HepG2 (cell line): ENCODE results near the gene RNASE8. TPM values are rescaled to one million over a fixed set of nuclear protein-coding genes. Genes with fewer than 3 reads are reported as not detected.

Experiments
- ATAC-seq: fragments of 200-7000 bp; cut with Tn5 transposase; 3 replicates; pipeline ENCODE4 v1.9.1; 2020; ENCODE audit warnings: mild to moderate bottlenecking, moderate library complexity
- BruUV-seq: library from RNA; stranded (reverse); fragments of 400-500 nt; replicated peaks from 2 replicates; lab custom pipeline; 2021; lab: Mats Ljungman, UMichigan
- CTCF ChIA-PET: fragments of 300-600 bp; formaldehyde crosslinking; extraction: SDS; loops from one replicate; lab custom pipeline; 2021; ENCODE audit warnings: low total read pairs, inconsistent platforms, low intra/inter-chr PET ratio; lab: Yijun Ruan, JAX
- POLR2A ChIA-PET: fragments of 350-600 bp; sonication (Branson Sonifier 250); formaldehyde crosslinking; loops from one replicate; lab custom pipeline; 2020; ENCODE audit warnings: antibody characterized with exemption, inconsistent platforms; lab: Yijun Ruan, JAX
- DNase-seq: peaks from one replicate; pipeline ENCODE4 v3.0.0-alpha.2; 2015; ENCODE audit warnings: low spot score
- FAIRE-seq: peaks from 3 replicates; lab custom pipeline; 2011; peaks lifted over from hg19 to GRCh38; lab: Jason Lieb, UNC
- H2AFZ ChIP-seq: one replicate; pipeline ENCODE4 v1.6.1; 2011; ENCODE audit warnings: low read length, inconsistent platforms
- H3K27ac ChIP-seq: fragments of 300-600 bp; 3 replicates; pipeline ENCODE4 v1.8.0; 2011; ENCODE audit warnings: mixed run types, mild to moderate bottlenecking, mixed read lengths, low read length, inconsistent platforms; ENCODE audit not compliant: insufficient read depth; ENCODE audit errors: extremely low read length
- H3K27me3 ChIP-seq, 2 experiments: fragments of 200-600 bp in 1 of 2; 2 replicates in 1 of 2; 3 replicates in 1 of 2; pipeline versions ENCODE4 v1.6.0 to v1.8.0; 2011; ENCODE audit warnings: low read length in 2 of 2, mild to moderate bottlenecking in 2 of 2, moderate library complexity in 2 of 2, inconsistent platforms in 1 of 2; ENCODE audit not compliant: insufficient read depth in 2 of 2, control insufficient read depth in 1 of 2
- H3K36me3 ChIP-seq, 2 experiments: fragments of 200-600 bp in 1 of 2; replicated peaks in 1 of 2; 2 replicates in 1 of 2; 3 replicates in 1 of 2; pipeline versions ENCODE4 v1.5.1 to v1.8.0; 2011; ENCODE audit warnings: low read length in 2 of 2, inconsistent platforms in 1 of 2; ENCODE audit not compliant: insufficient read depth in 2 of 2, control insufficient read depth in 1 of 2
- H3K4me1 ChIP-seq: 2 replicates; pipeline ENCODE4 v1.5.1; 2012; ENCODE audit warnings: low read length, inconsistent platforms; ENCODE audit not compliant: insufficient read depth
- H3K4me2 ChIP-seq: 2 replicates; pipeline ENCODE4 v1.6.0; 2011; ENCODE audit warnings: low read depth, low read length, inconsistent platforms
- H3K4me3 ChIP-seq, 3 experiments: fragments of 200-600 bp in 1 of 3; sonication (generic), shearing (Covaris generic) in 1 of 3; replicated peaks in 1 of 3; 2 replicates each; pipeline ENCODE4 v1.5.1; 2011 to 2016; ENCODE audit warnings: low read length in 3 of 3, inconsistent platforms in 2 of 3, low read depth in 2 of 3, mild to moderate bottlenecking in 2 of 3, control low read depth in 1 of 3, mixed read lengths in 1 of 3; ENCODE audit not compliant: insufficient read depth in 1 of 3
- H3K79me2 ChIP-seq: one replicate; pipeline ENCODE4 v1.6.1; 2011; ENCODE audit warnings: low read length, inconsistent platforms; ENCODE audit not compliant: insufficient read depth
- H3K9ac ChIP-seq: 2 replicates; pipeline ENCODE4 v1.6.0; 2011; ENCODE audit warnings: mild to moderate bottlenecking, low read depth, low read length, inconsistent platforms; ENCODE audit not compliant: insufficient read depth
- H3K9me3 ChIP-seq: 2 replicates; pipeline ENCODE4 v1.5.1; 2012; ENCODE audit warnings: mild to moderate bottlenecking, low read length
- H4K20me1 ChIP-seq: 2 replicates; pipeline ENCODE4 v1.6.0; 2011; ENCODE audit warnings: inconsistent platforms, mild to moderate bottlenecking, low read length, moderate library complexity; ENCODE audit not compliant: insufficient read depth
- CBX2 ChIP-seq, 2 experiments: fragments of 200-600 bp in 1 of 2; sonication (generic); formaldehyde crosslinking in 1 of 2; IDR thresholded peaks; 2 replicates each; pipeline versions ENCODE4 v1.7.0 to v1.8.1; 2018 to 2022; ENCODE audit warnings: low read depth in 2 of 2, low read length in 1 of 2, mild to moderate bottlenecking in 1 of 2, missing genetic modification reagents in 1 of 2
- CHD4 ChIP-seq: fragments of 200-600 bp; sonication (generic); IDR thresholded peaks from 2 replicates; pipeline ENCODE4 v1.7.0; 2017; ENCODE audit warnings: mild to moderate bottlenecking, low read length, borderline replicate concordance
- GATAD1 ChIP-seq: IDR thresholded peaks from 2 replicates; pipeline ENCODE4 v1.6.1; 2016; ENCODE audit warnings: missing genetic modification reagents, missing compliant biosample characterization
- HNRNPH1 ChIP-seq: fragments of 200-400 bp; formaldehyde crosslinking; optimal IDR thresholded peaks from 2 replicates; pipeline ENCODE3; 2017; ENCODE audit warnings: mild to moderate bottlenecking, low read depth, low read length
- PCBP1 ChIP-seq: fragments of 200-400 bp; formaldehyde crosslinking; IDR thresholded peaks from 2 replicates; pipeline ENCODE4 v1.6.1; 2017; ENCODE audit warnings: mild to moderate bottlenecking, low read depth, low read length, borderline replicate concordance
- RBFOX2 ChIP-seq: fragments of 200-400 bp; formaldehyde crosslinking; IDR thresholded peaks from 2 replicates; pipeline ENCODE4 v1.6.1; 2017; ENCODE audit warnings: low read depth, mild to moderate bottlenecking, low read length
- REL ChIP-seq: sonication (generic); formaldehyde crosslinking; conservative IDR thresholded peaks from 2 replicates; pipeline ENCODE4 v1.8.0; 2022; ENCODE audit warnings: mild to moderate bottlenecking, missing genetic modification reagents, moderate library complexity
- TCF7L2 ChIP-seq: IDR thresholded peaks from 2 replicates; pipeline ENCODE4 v1.6.1; 2011; ENCODE audit warnings: mild to moderate bottlenecking, low read depth, low read length, moderate library complexity
- ZNF142 ChIP-seq: sonication (generic); formaldehyde crosslinking; IDR thresholded peaks from 2 replicates; pipeline ENCODE4 v1.4.0; 2020; ENCODE audit warnings: missing genetic modification reagents
- ZNF3 ChIP-seq: IDR thresholded peaks from 2 replicates; pipeline ENCODE4 v1.7.0; 2017; ENCODE audit warnings: inconsistent platforms
- ZNF580 ChIP-seq: IDR thresholded peaks from 2 replicates; pipeline ENCODE4 v1.6.1; 2016; ENCODE audit warnings: low read depth, borderline replicate concordance
- WGBS: methylation state at CpG from one replicate; pipeline ENCODE4 v1.1.6; 2017; ENCODE audit warnings: low lambda C conversion rate; 5-methylcytosine and 5-hydroxymethylcytosine counted together
- in situ Hi-C: cut with HindIII; loops from 2 replicates; pipeline ENCODE4 v1.10.0; 2017; ENCODE audit warnings: low pct_unique_long_range_greater_than_20kb; ENCODE audit not compliant: extremely low pct_ligation_motif_present
- intact Hi-C: fragments of 100-400 bp; cut with micrococcal nuclease; formaldehyde crosslinking; loops from one replicate; pipeline ENCODE4 v1.10.0; 2022; ENCODE audit not compliant: unreplicated experiment
- polyA plus RNA-seq, 8 experiments: library from polyadenylated mRNA; depleted of rRNA in 3 of 8; stranded (reverse) in 7 of 8; unstranded in 1 of 8; fragments of >200 nt; fragmentation: Illumina TruSeq in 4 of 8; extraction: Trizol in 4 of 8; gene quantifications; 2 replicates each; pipeline versions ENCODE4 v1.2.1 to v1.2.3, GENCODE V29; 2011 to 2016; ENCODE audit warnings: low read depth in 4 of 8, missing spikeins in 1 of 8, mixed read lengths in 1 of 8; ENCODE audit not compliant: insufficient read depth in 1 of 8
- total RNA-seq, 5 experiments: library from RNA; depleted of rRNA; stranded (reverse); fragments of >200 nt; fragmentation: Illumina TruSeq; extraction: Trizol; gene quantifications; 2 replicates each; pipeline ENCODE4 v1.2.3, GENCODE V29; 2016; ENCODE audit warnings: low read depth in 1 of 5
- TF ChIP-seq, protein P1 (sequence below): sonication (generic); formaldehyde crosslinking; IDR thresholded peaks from 2 replicates; pipeline ENCODE4 v1.4.0; 2020; ENCODE audit warnings: missing genetic modification reagents; ENCODE audit errors: not compliant biosample characterization
- TF ChIP-seq, protein P2 (sequence below), 2 experiments: sonication (generic) in 1 of 2; formaldehyde crosslinking in 1 of 2; IDR thresholded peaks; 2 replicates each; pipeline versions ENCODE4 v1.5.1 to v1.6.1; 2011 to 2020; ENCODE audit warnings: borderline replicate concordance in 1 of 2, low read depth in 1 of 2, low read length in 1 of 2, mild to moderate bottlenecking in 1 of 2, missing genetic modification reagents in 1 of 2, moderate library complexity in 1 of 2

Gene RNASE8
- total and polyA plus RNA-seq, 2 of the 13 experiments (the other 11 are each of a cell fraction or from before 2014, with no cell fraction given), result not detected

DNA sequence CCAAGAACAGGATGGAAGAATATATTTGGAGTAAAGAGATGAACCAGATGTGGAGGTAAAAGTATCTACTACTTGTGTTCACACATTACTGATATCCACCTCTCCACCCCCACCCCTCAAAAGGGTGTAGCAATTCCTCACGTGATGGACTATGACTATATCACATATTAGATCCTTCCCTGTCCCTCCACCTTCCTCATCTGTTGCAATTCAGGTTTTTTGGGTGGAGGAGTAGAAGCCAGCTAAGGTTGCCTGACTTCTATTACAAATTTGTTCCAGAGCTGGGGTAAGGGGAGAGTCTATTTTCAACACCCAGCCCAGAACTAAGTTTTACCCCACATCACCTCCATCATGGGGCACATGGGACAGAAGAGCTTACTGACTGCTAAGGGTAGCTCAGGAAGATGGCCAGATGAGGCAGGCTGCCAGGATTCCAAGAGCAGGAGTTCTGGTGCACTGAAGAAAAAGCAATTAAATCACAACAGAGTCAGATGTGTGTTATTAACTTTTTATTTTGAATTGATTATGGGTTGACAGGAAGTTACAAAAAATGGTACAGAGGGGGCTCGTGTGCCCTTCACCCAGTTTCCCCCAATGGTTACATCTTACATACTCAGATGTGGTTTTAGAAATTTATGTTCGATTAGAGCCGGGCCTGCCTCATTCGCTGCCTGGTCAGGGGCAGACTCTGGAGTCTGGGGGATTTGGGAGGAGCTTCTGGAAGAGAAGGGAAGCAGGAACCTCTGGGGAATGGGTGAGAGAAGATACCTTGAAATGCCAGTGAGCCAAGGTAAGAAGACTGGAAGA, 25.1 kb upstream of the RNASE8 start:
- intact Hi-C loops, result no loop called here
- ChIA-PET CTCF (no interaction called here), POLR2A (interaction anchor here (1.3 kb wide), 1 partner anchor 8 kb away, joined by 4 read pairs; the partner anchor contains the start of gene NDRG2)
- H3K4me3 ChIP-seq, result no peak overlapping the region
- 54% methylated on average over 5 of the region's 5 CpGs for WGBS
- H3K4me1 ChIP-seq, result peaks cover 16% of the 10 kb centered on the region
- H3K36me3 ChIP-seq, result no peaks in the 10 kb centered on the region
- no peak overlapping the region for H3K4me2 ChIP-seq
- in situ Hi-C loops, result no loop called here
- H3K9me3 ChIP-seq, result no peaks in the 10 kb centered on the region
- no TSS peak for BruUV-seq
- H3K27ac ChIP-seq, result no peak overlapping the region
- FAIRE-seq (no peak), ATAC-seq (no peak), DNase-seq (no peak)
- no peak overlapping the region for H2AFZ ChIP-seq
- no peaks in the 10 kb centered on the region for H3K79me2 ChIP-seq
- H3K27me3 ChIP-seq, result no peaks in the 10 kb centered on the region; a peak in 1 of 5 replicates
- no peaks in the 10 kb centered on the region for H4K20me1 ChIP-seq
- no peak overlapping the region for H3K9ac ChIP-seq
- TF ChIP-seq CHD4 (no peak), REL (no peak), ZNF142 (CRISPR knock-in tag) (no peak), TCF7L2 (no peak), GATAD1 (CRISPR knock-in tag) (no peak), RBFOX2 (no peak), ZNF3 (CRISPR knock-in tag) (no peak), HNRNPH1 (no peak), ZNF580 (CRISPR knock-in tag) (no peak), PCBP1 (no peak), CBX2 (IDR thresholded peaks at IDR 0.05; ENCODE audit: low read depth, low read length) (no peak), CBX2 (CRISPR knock-in tag; IDR thresholded peaks at IDR 0.05; ENCODE audit: low read depth) (no peak)
- TF ChIP-seq, protein P1, sequence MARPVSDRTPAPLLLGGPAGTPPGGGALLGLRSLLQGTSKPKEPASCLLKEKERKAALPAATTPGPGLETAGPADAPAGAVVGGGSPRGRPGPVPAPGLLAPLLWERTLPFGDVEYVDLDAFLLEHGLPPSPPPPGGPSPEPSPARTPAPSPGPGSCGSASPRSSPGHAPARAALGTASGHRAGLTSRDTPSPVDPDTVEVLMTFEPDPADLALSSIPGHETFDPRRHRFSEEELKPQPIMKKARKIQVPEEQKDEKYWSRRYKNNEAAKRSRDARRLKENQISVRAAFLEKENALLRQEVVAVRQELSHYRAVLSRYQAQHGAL (CRISPR knock-in tag), result no peak
- TF ChIP-seq, protein P2, sequence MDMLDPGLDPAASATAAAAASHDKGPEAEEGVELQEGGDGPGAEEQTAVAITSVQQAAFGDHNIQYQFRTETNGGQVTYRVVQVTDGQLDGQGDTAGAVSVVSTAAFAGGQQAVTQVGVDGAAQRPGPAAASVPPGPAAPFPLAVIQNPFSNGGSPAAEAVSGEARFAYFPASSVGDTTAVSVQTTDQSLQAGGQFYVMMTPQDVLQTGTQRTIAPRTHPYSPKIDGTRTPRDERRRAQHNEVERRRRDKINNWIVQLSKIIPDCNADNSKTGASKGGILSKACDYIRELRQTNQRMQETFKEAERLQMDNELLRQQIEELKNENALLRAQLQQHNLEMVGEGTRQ (IDR thresholded peaks at IDR 0.05; ENCODE audit: low read depth, low read length), result no peak
- TF ChIP-seq, protein P2 (CRISPR knock-in tag; IDR thresholded peaks at IDR 0.05; ENCODE audit: borderline replicate concordance), result no peak
